Left lung (tissue), 10 donors: ENCODE results near the gene TMEM40. TPM values are rescaled to one million over a fixed set of nuclear protein-coding genes. Genes with fewer than 3 reads are reported as not detected.
A peak's percentile ranks its signal among the peaks of the same experiment; 100 is the strongest.

Experiments used
- ATAC-seq: fragments of 200-7000 bp; cut with Tn5 transposase; one replicate; pipeline ENCODE4 v1.9.1; 2020; ENCODE audit warnings: moderate library complexity
- DNase-seq, 4 donors: peaks; one replicate each; pipeline ENCODE4 v3.0.0-alpha.2; 2013 to 2020
- H3K27ac ChIP-seq, 2 donors: fragments of 200-600 bp; sonication (generic) in 1 of 2; one replicate each; pipeline versions ENCODE4 v1.5.0 to v1.8.0; 2020 to 2021
- H3K27me3 ChIP-seq, 2 donors: fragments of 200-600 bp; sonication (generic) in 1 of 2; one replicate each; pipeline versions ENCODE4 v1.5.0 to v1.8.0; 2020 to 2021
- H3K36me3 ChIP-seq, 2 donors: fragments of 200-600 bp; sonication (generic) in 1 of 2; one replicate each; pipeline versions ENCODE4 v1.5.0 to v1.8.0; 2020 to 2021
- H3K4me1 ChIP-seq, 2 donors: fragments of 200-600 bp; one replicate each; pipeline ENCODE4 v1.8.0; 2021
- H3K4me3 ChIP-seq, 2 donors: fragments of 200-600 bp; sonication (generic) in 1 of 2; one replicate each; pipeline versions ENCODE4 v1.5.0 to v1.8.0; 2020 to 2021; ENCODE audit warnings: mild to moderate bottlenecking in 1 of 2
- H3K9me3 ChIP-seq, 2 donors: fragments of 200-600 bp; sonication (generic) in 1 of 2; one replicate each; pipeline versions ENCODE4 v1.5.0 to v1.8.0; 2020 to 2021
- CTCF ChIP-seq, 2 donors: fragments of 200-600 bp; sonication (generic) in 1 of 2; IDR thresholded peaks; one replicate each; pipeline versions ENCODE4 v1.5.0 to v1.8.0; 2021; ENCODE audit warnings: antibody characterized with exemption in 2 of 2
- intact Hi-C, 2 donors: fragments of 100-400 bp; cut with DNase I; formaldehyde crosslinking; loops; one replicate each; pipeline versions ENCODE4 v1.11.2 to v1.14.2; 2022
- polyA plus RNA-seq, 6 donors: library from polyadenylated mRNA; unstranded; fragments of 120-200 nt; gene quantifications; one replicate each; pipeline ENCODE4 v1.2.1, GENCODE V29; 2013; ENCODE audit not compliant: insufficient read length in 6 of 6
- total RNA-seq, 2 donors: library from RNA; stranded (reverse); fragmentation: NEBNext Ultra II Directional; extraction: Animal tissue kit (Norgen Biotek cat#: 25700); gene quantifications; one replicate each; pipeline ENCODE4 v1.2.1, GENCODE V29; 2021
- donor health status: DM: no; HTN: yes; CAD: no.
- donor health status: DM: no; HTN: no; CAD: no.

TMEM40 gene
- total and polyA plus RNA-seq, 8 donors = 1.1 to 2.4 (median 1.5) TPM; not detected in 1

- Histone ChIP-seq H3K4me1 (peaks cover 8 to 12% of the 10 kb centered on the region in 2 donors), H3K9me3 (no peaks in the 10 kb centered on the region), H3K27ac (no peak overlapping the region), H3K4me3 (no peak overlapping the region), H3K36me3 (no peaks in the 10 kb centered on the region), H3K27me3 (no peaks in the 10 kb centered on the region)
- no peak for ATAC-seq
- TF ChIP-seq CTCF (IDR thresholded peaks at IDR 0.05) = no peak
- no peak for DNase-seq
- intact Hi-C loops = no loop called here
These were observed 3.3 kb downstream of the TMEM40 start for GRCh38 chr3:12755754-12756153.

- Histone ChIP-seq H3K36me3 (no peaks in the 10 kb centered on the region), H3K9me3 (no peaks in the 10 kb centered on the region), H3K4me1 (peaks cover 8 to 17% of the 10 kb centered on the region in 2 donors), H3K4me3 (no peak overlapping the region), H3K27me3 (no peaks in the 10 kb centered on the region), H3K27ac (no peak overlapping the region)
- DNase-seq (no peak), ATAC-seq (no peak)
- intact Hi-C loops = no loop called here
- no peak for TF ChIP-seq CTCF (IDR thresholded peaks at IDR 0.05)
These were observed 4.7 kb downstream of the TMEM40 start for GRCh38 chr3:12754313-12754712.

GRCh38 chr3:12753275-12754028 lies 5.6 kb downstream of the TMEM40 start:
- Histone ChIP-seq H3K27ac (no peak overlapping the region), H3K4me3 (no peak overlapping the region), H3K27me3 (no peaks in the 10 kb centered on the region), H3K36me3 (no peaks in the 10 kb centered on the region), H3K9me3 (no peaks in the 10 kb centered on the region), H3K4me1 (peaks cover 7 to 10% of the 10 kb centered on the region in 2 donors)
- DNase-seq (peak in 1 of 4 donors; percentile 41), ATAC-seq (no peak)
- no peak for TF ChIP-seq CTCF (IDR thresholded peaks at IDR 0.05)
- intact Hi-C loops = no loop called here

GRCh38 chr3:12752809-12753208 lies 6.2 kb downstream of the TMEM40 start:
- Histone ChIP-seq H3K9me3 (no peaks in the 10 kb centered on the region), H3K4me3 (no peak overlapping the region), H3K27ac (no peak overlapping the region), H3K4me1 (peaks cover under 1 to 5% of the 10 kb centered on the region in 2 donors), H3K36me3 (no peaks in the 10 kb centered on the region), H3K27me3 (no peaks in the 10 kb centered on the region)
- intact Hi-C loops = no loop called here
- DNase-seq (no peak), ATAC-seq (peak; percentile 20)
- no peak for TF ChIP-seq CTCF (IDR thresholded peaks at IDR 0.05)

- Histone ChIP-seq H3K4me1 (peaks cover 0 to 5% of the 10 kb centered on the region in 2 donors), H3K9me3 (no peaks in the 10 kb centered on the region), H3K4me3 (no peak overlapping the region), H3K27ac (no peak overlapping the region), H3K36me3 (no peaks in the 10 kb centered on the region), H3K27me3 (no peaks in the 10 kb centered on the region)
- intact Hi-C loops = no loop called here
- DNase-seq = no peak
- no peak for TF ChIP-seq CTCF (IDR thresholded peaks at IDR 0.05)
- ATAC-seq = no peak
These were observed 7.0 kb downstream of the TMEM40 start for GRCh38 chr3:12752102-12752501.
